ENCODE measurements around the gene COPE. TPM values are rescaled to one million over a fixed set of nuclear protein-coding genes. Genes with fewer than 3 reads are reported as not detected.
A peak's percentile ranks its signal among the peaks of the same experiment; 100 is the strongest.

The COPE gene
- total RNA-seq, 1 donor from 2014 or later = 194 TPM

DNA sequence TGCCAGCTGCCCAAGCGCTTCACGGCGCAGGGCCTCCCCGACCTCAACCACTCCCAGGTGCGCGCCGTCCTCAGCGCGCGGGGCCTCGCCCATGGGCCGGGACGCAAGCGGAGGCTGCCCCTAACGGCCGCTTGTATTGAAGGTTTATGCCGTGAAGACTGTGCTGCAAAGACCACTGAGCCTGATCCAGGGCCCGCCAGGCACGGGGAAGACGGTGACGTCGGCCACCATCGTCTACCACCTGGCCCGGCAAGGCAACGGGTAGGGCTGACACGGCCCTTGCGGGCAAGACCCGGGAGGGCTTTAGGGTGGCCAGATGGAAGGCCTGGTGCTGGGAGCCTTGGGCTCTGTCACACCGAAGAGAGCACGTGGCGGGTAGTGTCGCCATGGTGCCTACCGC, 64.2 kb downstream of the COPE start:
- no peaks in the 10 kb centered on the region for H3K4me1 Mint-ChIP-seq

DNA sequence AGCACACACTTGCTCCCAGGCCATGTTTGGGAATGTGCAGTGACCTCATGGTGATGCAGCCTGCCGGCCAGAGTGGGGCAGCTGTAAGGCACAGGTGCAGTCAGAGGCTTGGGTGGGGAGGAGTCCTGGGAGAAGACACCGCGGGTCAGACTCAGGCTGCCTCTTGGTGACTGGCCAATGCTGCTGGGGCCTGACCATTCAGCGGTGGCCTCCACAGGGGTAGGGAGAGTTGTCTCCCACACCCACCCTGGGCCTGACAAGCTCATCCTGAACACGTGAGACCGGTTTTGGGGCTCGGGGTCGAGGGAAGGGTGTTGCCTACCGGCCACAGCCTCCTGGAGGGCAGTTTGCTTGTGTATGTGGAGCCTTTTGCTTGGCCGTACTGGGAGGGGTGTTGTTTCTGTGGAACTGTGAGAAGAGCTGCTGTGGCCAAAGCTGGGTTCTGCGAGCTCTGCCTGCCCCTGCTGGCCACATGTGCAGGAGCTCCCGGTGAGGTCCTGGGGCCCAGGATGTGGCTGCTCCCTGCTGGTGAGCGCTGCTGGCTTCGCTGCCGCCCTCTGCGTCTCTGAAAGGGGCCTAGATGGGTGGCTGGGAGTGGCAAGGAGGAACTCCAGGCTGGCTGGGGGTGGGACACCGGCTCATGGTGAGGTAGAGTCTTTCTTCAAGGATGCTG, 65.3 kb downstream of the COPE start:
- TF ChIP-seq, protein P1, sequence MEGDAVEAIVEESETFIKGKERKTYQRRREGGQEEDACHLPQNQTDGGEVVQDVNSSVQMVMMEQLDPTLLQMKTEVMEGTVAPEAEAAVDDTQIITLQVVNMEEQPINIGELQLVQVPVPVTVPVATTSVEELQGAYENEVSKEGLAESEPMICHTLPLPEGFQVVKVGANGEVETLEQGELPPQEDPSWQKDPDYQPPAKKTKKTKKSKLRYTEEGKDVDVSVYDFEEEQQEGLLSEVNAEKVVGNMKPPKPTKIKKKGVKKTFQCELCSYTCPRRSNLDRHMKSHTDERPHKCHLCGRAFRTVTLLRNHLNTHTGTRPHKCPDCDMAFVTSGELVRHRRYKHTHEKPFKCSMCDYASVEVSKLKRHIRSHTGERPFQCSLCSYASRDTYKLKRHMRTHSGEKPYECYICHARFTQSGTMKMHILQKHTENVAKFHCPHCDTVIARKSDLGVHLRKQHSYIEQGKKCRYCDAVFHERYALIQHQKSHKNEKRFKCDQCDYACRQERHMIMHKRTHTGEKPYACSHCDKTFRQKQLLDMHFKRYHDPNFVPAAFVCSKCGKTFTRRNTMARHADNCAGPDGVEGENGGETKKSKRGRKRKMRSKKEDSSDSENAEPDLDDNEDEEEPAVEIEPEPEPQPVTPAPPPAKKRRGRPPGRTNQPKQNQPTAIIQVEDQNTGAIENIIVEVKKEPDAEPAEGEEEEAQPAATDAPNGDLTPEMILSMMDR (conservative IDR thresholded peaks at IDR 0.05) = peak; percentile 19
- Mint-ChIP-seq H3K4me1 (no peaks in the 10 kb centered on the region), H3K36me3 (ENCODE audit: low read depth) (peaks cover 7% of the 10 kb centered on the region)

More for the DNA sequence above, 64.2 kb downstream of the COPE start:
- TF ChIP-seq, protein P1 (conservative IDR thresholded peaks at IDR 0.05) = no peak
- no peak overlapping the region for H3K27ac Mint-ChIP-seq (ENCODE audit: unreplicated experiment)
- no peak overlapping the region for H3K4me3 Mint-ChIP-seq
- H3K27me3 Mint-ChIP-seq (ENCODE audit: low read depth) = no peaks in the 10 kb centered on the region
- no peak for DNase-seq (ENCODE audit: low read depth, low spot score)
- peaks cover 5% of the 10 kb centered on the region for H3K36me3 Mint-ChIP-seq (ENCODE audit: low read depth)
- no peaks in the 10 kb centered on the region for H3K9me3 Mint-ChIP-seq

DNA sequence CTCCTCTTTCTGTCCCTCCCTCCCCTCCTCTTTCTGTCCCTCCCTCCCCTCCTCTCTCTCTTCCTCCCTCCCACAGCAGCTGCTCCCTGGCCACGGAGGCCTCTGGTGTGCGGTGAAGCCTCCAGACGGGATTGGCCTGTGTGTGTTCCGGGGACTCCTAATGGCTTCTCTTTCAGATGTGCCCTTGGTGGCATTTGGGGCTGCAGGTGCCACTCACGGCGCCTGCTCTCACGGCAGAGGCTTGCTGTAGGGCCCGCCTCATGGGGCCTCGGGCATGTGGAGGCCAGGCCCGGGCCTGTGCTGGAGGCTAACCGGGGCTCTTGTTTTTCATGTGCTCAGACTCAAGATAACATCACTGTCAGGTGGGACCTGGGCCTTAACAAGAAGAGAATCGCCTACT, 66.5 kb downstream of the COPE start:
- no peak for DNase-seq (ENCODE audit: low read depth, low spot score)
- TF ChIP-seq, protein P1 (conservative IDR thresholded peaks at IDR 0.05) = no peak
- no peaks in the 10 kb centered on the region for H3K27me3 Mint-ChIP-seq (ENCODE audit: low read depth)
- no peaks in the 10 kb centered on the region for H3K4me1 Mint-ChIP-seq
- H3K36me3 Mint-ChIP-seq (ENCODE audit: low read depth) = peaks cover 7% of the 10 kb centered on the region
- no peak overlapping the region for H3K4me3 Mint-ChIP-seq
- no peaks in the 10 kb centered on the region for H3K9me3 Mint-ChIP-seq
- no peak overlapping the region for H3K27ac Mint-ChIP-seq (ENCODE audit: unreplicated experiment)

More for the DNA sequence above, 65.3 kb downstream of the COPE start:
- no peaks in the 10 kb centered on the region for H3K27me3 Mint-ChIP-seq (ENCODE audit: low read depth)
- H3K4me3 Mint-ChIP-seq = no peak overlapping the region
- H3K27ac Mint-ChIP-seq (ENCODE audit: unreplicated experiment) = no peak overlapping the region
- DNase-seq (ENCODE audit: low read depth, low spot score) = no peak
- H3K9me3 Mint-ChIP-seq = no peaks in the 10 kb centered on the region

DNA sequence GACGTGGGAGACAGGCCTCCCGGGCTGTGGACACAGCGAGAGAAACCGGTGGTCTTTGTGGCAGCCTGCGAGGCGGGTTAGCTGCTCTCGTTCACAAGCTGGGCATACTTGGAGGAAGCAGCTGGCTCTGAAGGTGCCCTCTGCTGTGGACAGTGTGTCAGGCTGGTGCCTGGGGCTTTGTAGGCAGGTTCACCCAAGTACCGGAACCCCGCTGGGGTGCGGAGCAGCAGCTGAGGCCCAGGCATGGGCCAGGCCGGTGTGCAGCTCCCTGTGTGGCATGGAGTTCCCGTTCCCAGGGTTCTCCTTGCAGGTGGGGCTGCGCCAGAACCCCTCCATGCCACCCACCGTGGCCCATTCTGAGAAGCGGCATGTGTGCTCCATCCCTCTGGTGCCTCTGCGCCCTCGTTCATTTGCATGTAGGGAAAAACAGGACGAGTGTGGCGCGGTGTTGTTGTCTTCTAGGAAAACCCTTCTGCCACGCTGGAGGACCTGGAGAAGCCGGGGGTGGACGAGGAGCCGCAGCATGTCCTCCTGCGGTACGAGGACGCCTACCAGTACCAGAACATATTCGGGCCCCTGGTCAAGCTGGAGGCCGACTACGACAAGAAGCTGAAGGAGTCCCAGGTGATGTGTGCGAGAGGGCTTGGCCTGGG, 67.4 kb downstream of the COPE start:
- H3K9me3 Mint-ChIP-seq = no peaks in the 10 kb centered on the region
- H3K4me3 Mint-ChIP-seq = no peak overlapping the region

DNA sequence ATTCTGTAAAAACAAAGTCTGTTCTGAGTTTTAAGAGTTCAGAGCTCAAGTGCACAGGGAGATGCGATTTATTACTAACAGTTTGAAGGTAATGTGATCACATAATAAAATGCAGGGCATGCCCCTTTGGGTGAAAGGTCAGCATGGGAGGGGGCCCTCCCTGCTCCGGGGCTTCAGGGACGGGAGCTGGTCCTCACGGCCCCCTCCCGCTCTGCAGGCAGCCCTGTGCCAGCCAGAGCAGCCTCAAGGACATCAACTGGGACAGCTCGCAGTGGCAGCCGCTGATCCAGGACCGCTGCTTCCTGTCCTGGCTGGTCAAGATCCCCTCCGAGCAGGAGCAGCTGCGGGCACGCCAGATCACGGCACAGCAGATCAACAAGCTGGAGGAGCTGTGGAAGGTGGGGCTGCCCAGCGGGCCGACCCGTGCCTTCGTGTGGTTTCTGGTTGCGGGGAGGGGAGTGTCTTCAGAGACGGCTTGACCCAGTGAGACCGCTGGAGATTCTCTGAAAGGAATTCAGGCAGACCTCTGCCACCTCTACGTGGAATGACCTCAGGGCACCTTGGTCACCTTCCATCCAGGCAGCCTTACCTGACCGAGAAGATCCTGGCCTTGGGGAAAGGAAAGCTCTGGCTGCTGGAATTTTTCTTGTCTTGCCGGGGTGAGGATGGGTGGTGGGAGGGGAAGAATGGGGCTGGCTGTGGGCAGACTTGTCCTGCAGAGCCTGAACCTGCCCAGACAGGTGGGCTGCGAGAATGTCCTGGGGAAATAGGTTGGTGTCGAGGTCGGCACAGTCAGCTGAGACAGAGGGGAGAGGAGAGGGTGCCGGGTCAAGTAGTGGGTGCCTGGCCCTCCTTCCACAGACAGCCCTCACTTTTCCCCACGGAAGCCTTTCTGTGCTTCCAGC, 68.5 kb downstream of the COPE start:
- Mint-ChIP-seq H3K4me1 (peaks cover 9% of the 10 kb centered on the region), H3K36me3 (ENCODE audit: low read depth) (peaks cover 7% of the 10 kb centered on the region), H3K27ac (ENCODE audit: unreplicated experiment) (no peak overlapping the region), H3K27me3 (ENCODE audit: low read depth) (no peaks in the 10 kb centered on the region), H3K9me3 (no peaks in the 10 kb centered on the region), H3K4me3 (no peak overlapping the region)
- no peak for DNase-seq (ENCODE audit: low read depth, low spot score)
- TF ChIP-seq, protein P1 (conservative IDR thresholded peaks at IDR 0.05) = no peak

More for the DNA sequence above, 67.4 kb downstream of the COPE start:
- no peaks in the 10 kb centered on the region for H3K27me3 Mint-ChIP-seq (ENCODE audit: low read depth)
- peaks cover 7% of the 10 kb centered on the region for H3K36me3 Mint-ChIP-seq (ENCODE audit: low read depth)
- peaks cover 6% of the 10 kb centered on the region for H3K4me1 Mint-ChIP-seq
- TF ChIP-seq, protein P1 (conservative IDR thresholded peaks at IDR 0.05) = no peak
- no peak overlapping the region for H3K27ac Mint-ChIP-seq (ENCODE audit: unreplicated experiment)
- no peak for DNase-seq (ENCODE audit: low read depth, low spot score)

All from neural crest cell (in vitro differentiated cells).